ENCODE results near the gene SMG1. TPM values are rescaled to one million over a fixed set of nuclear protein-coding genes. Genes with fewer than 3 reads are reported as not detected.

Gene SMG1
- total and polyA plus RNA-seq, 10 of the 15 experiments (the other 5 are each of a cell fraction or from before 2014, with no cell fraction given) = 3.9 to 66.7 (median 37.0) TPM

- intact Hi-C loops (cut with micrococcal nuclease; ENCODE audit: unreplicated experiment) = loop anchor here (5.0 kb wide), 1 partner anchor 123 kb away; the partner anchor contains the start of gene SMG1
- Histone ChIP-seq H3K27ac (ENCODE audit: control insufficient read depth, insufficient read depth) (peak overlapping the region; percentile 48; the same call in 1 of the 2 replicates), H3K79me2 (ENCODE audit: control insufficient read depth, insufficient read depth, low read length) (peaks cover 26% of the 10 kb centered on the region), H3K9ac (ENCODE audit: control insufficient read depth, insufficient read depth, low read length) (no peak overlapping the region), H3K27me3 (replicated peaks in 1 of 2; ENCODE audit: control insufficient read depth in 2 of 2, insufficient read depth in 2 of 2, low read length in 1 of 2) (no peaks in the 10 kb centered on the region), H3K4me3 (no peak overlapping the region), H2AFZ (ENCODE audit: control insufficient read depth, low read depth, low read length) (no peak overlapping the region), H3K4me2 (ENCODE audit: control insufficient read depth, insufficient read depth) (no peak overlapping the region), H3K4me1 (ENCODE audit: control insufficient read depth, insufficient read depth, low read length) (peaks cover 12% of the 10 kb centered on the region), H4K20me1 (ENCODE audit: control insufficient read depth, insufficient read depth) (no peaks in the 10 kb centered on the region), H3K36me3 (ENCODE audit: control insufficient read depth in 2 of 2, insufficient read depth in 2 of 2, low read length in 1 of 2) (peaks cover 0 to 7% of the 10 kb centered on the region in 2 experiments; a peak in 3 of 4 replicates), H3K9me3 (replicated peaks; ENCODE audit: control insufficient read depth, insufficient read depth, low read length) (no peaks in the 10 kb centered on the region)
- ChIA-PET POLR2A (interaction anchor here (0.6 to 8.9 kb wide), 6 partner anchors 13 to 264 kb away, joined by 3 to 128 read pairs (median 4); partner anchors contain the start of genes COQ7 and RPS15A), RAD21 (ENCODE audit: unreplicated experiment) (interaction anchor here (1.3 to 6.9 kb wide), 5 partner anchors 16 to 165 kb away, joined by 3 to 71 read pairs (median 4); partner anchors contain the start of gene RPS15A), SMC1A (ENCODE audit: uncharacterized antibody, unreplicated experiment) (interaction anchor here (0.6 to 7.2 kb wide), 9 partner anchors 11 to 1510 kb away, joined by 3 to 64 read pairs (median 4); no protein-coding TSS in a partner anchor), CTCF (interaction anchor here (1.1 to 3.6 kb wide), 11 partner anchors 8 to 165 kb away, joined by 3 to 15 read pairs (median 4); partner anchors contain the start of gene RPS15A)
- FAIRE-seq (no peak), DNase-seq (ENCODE audit: low read depth, low spot score) (no peak), ATAC-seq (no peak)
- BruUV-seq (replicated peaks) = no TSS peak
- 64% methylated on average over 5 of the region's 5 CpGs for WGBS (ENCODE audit: insufficient coverage, insufficient replicate concordance, low lambda C conversion rate, missing lambda C conversion rate)
- in situ Hi-C loops (cut with MboI) = loop anchor here (5.0 kb wide), 1 partner anchor 168 kb away; no protein-coding TSS in a partner anchor
- TF ChIP-seq ZNF384 (IDR thresholded peaks at IDR 0.05; ENCODE audit: borderline replicate concordance, low read depth, low read length) (0 out of 2 replicates have a peak, but pooled peaks have one; percentile 16), FOXM1 (IDR thresholded peaks at IDR 0.05; ENCODE audit: low read depth, low read length) (peak; percentile 24; the same call in 1 of the 2 replicates)
- TF ChIP-seq, protein P1, sequence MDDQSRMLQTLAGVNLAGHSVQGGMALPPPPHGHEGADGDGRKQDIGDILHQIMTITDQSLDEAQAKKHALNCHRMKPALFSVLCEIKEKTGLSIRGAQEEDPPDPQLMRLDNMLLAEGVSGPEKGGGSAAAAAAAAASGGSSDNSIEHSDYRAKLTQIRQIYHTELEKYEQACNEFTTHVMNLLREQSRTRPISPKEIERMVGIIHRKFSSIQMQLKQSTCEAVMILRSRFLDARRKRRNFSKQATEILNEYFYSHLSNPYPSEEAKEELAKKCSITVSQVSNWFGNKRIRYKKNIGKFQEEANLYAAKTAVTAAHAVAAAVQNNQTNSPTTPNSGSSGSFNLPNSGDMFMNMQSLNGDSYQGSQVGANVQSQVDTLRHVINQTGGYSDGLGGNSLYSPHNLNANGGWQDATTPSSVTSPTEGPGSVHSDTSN (IDR thresholded peaks at IDR 0.05; ENCODE audit: insufficient replicate concordance, low read depth, low read length) = no peak
Observed at GRCh38 chr16:18803569-18804462, 122.4 kb downstream of the SMG1 start.

Data from GM12878 (cell line).